Ovary (tissue), 3 donors: ENCODE results near the gene SLITRK6.

Experiments
- EP300 ChIP-seq: sonication (generic); formaldehyde crosslinking; IDR thresholded peaks from one replicate; pipeline ENCODE4 v1.6.1; 2017; ENCODE audit warnings: antibody characterized with exemption
- TF ChIP-seq, protein P1 (sequence below), 3 donors: fragments of 450-650 bp in 2 of 3; fragments of 200-600 bp in 1 of 3; IDR thresholded peaks; one replicate each; pipeline versions ENCODE4 v1.5.1 to v1.8.0; 2016 to 2022; ENCODE audit warnings: antibody characterized with exemption in 3 of 3, mild to moderate bottlenecking in 1 of 3
- donor health status: DM: no; HTN: no; CAD: no.

DNA sequence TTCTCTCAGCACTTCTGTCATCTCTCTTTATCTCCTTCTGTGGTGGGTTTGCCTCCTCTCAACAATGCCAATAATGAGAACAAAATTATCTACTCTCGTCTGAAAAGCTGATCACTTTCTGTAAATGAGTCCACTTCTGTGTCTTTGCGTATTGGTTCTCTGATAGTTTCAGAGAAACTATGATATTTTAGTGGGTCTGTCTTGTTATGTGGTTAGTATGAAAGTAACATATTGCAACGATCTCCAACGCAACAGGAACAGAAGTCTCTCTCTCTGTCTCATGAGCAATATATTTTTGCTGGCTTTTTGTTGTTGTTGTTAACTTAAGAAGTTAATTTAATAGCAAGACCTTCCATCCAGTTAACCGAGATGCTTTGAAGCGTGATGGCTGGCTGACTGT, 47.8 kb upstream of the SLITRK6 start:
- no peak for TF ChIP-seq EP300
- TF ChIP-seq, protein P1, sequence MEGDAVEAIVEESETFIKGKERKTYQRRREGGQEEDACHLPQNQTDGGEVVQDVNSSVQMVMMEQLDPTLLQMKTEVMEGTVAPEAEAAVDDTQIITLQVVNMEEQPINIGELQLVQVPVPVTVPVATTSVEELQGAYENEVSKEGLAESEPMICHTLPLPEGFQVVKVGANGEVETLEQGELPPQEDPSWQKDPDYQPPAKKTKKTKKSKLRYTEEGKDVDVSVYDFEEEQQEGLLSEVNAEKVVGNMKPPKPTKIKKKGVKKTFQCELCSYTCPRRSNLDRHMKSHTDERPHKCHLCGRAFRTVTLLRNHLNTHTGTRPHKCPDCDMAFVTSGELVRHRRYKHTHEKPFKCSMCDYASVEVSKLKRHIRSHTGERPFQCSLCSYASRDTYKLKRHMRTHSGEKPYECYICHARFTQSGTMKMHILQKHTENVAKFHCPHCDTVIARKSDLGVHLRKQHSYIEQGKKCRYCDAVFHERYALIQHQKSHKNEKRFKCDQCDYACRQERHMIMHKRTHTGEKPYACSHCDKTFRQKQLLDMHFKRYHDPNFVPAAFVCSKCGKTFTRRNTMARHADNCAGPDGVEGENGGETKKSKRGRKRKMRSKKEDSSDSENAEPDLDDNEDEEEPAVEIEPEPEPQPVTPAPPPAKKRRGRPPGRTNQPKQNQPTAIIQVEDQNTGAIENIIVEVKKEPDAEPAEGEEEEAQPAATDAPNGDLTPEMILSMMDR (IDR thresholded peaks at IDR 0.05): no peak
